GM19193 (cell line): ENCODE results near the gene RHOA.

Experiments used
- POLR2A ChIP-seq: IDR thresholded peaks from 4 replicates; pipeline ENCODE4 v1.6.1; 2011; ENCODE audit not compliant: insufficient read depth, insufficient read length; ENCODE audit errors: extremely low read depth

RHOA gene

DNA sequence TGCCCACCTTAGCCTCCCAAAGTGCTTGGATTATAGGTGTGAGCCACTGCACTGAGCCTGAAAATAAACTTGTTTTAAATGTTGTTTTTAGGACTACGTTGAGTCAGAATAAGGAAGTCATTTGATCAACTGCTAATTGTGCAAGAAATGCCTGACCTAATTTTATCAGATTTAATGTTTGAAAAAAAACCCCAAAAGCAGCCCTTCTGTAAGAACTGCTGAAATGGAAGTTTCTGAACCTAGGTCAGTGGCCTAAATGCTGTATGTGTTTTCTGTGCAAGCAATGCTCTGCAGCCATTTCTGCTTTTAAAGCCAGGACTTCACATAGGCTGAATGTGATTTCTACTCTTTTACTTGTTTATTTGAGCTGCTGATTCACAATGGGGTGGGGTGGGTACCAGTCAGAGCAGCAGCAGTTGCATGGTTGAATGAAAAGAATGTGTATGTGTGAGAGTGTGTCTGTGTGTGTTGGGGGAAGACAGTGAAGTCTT lies 60.2 kb downstream of the RHOA start:
- no peak for TF ChIP-seq POLR2A

DNA sequence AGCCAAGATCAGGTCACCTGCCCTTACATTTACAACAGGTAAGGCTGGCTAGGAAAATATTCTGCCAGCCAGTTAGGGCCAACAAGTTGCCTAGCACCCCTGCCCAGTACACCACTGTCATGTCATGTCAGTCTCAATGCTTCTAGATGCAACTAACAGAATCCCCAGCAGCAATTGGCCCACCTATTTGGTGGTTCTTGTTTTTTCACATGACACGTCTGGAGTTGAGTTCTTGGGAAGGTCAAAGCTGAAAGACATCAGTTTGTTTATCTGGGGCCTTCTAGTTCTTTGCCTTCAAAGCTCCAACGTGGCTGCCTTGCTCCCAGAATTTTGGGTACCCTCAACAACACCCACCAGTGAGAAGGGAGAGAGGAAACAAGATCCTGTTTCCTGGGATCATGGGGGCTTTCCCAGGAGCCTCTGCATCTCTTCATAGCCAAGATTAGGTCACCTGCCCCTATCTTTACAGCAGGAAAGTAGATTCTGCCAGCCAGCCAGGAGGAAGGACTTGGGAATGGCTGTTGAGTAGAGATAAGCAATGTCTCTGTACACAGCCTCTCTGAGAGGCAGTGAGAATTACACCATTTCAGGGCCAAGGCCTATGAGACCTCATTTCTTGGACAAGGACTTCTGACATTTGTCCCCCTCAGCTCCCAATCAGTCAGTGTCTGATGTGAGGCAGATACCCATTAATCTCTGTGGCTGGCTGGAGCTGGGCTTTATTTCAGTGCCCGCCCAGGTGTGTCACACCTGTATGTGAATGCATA lies 62.2 kb downstream of the RHOA start:
- no peak for TF ChIP-seq POLR2A

DNA sequence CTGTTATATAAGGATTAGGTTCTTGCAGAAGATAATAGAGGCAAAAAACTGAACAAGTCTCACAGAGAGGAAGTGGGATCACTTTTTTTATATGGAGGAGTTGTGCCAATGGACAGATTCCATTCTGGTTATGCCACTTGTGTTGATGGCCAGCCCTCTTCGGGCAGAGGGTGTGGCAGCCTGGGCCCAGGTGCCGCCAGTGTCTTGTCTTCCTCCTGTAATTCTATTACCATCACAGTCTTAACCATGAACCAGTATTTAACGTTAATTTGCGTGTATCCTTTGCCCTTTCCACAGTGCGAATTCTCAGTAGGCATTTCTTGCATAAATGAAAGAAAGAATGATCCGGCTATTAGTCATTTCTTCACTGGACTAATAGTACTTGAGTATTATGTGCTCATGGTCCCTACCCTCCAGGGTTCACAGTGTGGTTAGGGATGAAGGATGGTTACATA lies 65.0 kb downstream of the RHOA start:
- TF ChIP-seq POLR2A: no peak

DNA sequence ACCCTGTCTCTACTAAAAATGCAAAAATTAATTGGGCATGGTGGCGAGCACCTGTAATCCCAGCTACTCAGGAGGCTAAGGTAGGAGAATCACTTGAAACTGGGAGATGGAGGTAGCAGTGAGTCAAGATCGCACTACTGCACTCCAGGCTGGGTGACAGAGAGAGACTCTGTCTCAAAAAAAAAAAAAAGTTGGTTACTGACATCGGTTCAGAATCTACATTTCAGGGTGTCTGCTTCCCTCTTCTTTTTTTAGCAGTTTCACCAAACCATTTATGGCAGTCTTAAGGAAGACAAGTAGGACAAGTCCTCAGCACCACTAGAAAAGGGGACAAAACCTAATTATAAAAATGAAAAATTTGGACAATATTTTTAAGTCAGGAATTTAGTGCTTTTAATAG lies 68.6 kb downstream of the RHOA start:
- TF ChIP-seq POLR2A: no peak

DNA sequence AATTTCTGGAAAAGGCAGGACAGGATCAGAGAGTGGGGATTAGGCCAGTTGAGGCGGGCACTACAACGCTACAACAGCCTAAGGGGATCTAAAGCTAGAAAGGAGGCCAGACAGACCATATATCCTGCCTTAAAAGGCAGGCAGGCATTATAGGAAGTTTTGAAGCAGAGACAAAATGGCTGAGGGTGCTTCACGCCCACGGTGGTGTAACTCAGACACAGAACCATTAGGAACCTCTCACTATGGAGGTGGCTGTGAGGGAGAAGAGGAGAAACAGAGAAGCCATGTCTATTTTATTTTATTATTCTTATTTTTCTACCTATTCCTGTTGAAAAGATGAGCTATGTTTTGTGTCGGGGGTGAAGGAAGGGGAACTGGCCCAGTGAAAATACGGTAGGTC lies 69.8 kb downstream of the RHOA start:
- no peak for TF ChIP-seq POLR2A

DNA sequence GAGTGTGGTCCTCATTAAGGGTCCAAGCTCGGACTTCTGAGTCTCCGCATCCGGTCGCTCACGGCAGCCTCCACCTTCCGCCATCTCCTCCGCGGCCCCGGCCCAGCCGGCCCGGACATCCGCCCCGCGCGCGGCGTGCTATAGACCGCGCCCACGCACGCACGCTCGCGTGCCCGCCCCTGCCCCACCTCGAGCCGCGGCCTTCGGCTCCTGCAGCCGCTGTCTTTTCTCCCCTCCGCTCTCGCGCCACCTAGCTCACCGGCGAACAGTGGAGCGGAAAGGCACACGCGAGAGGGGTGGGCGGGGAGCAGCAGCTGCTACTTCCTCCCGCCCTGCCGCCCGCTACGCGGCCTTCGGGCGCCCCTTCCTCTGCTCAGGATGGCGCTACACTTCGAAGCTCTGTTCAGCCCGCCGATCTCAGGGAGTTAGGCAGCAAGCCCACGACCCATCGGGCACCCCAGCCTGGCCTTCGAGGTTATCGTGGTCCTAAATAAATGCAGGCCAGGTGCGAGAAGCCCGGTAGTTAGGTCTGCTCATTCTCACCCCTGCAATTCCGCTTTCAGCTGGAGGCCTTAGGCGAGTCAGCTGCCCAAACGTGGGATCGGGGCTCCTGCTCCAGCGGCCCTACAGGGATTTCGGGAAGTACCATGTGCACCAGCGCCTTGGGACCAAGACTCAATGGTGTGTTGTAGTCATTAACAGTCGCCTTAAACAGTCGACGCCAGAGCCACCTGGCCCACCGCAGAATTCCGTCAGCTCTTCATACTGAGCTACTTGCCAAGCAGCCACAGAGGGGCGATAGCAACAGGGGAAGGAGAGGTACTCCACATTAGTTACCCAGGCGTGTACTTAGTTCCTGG lies 71.6 kb downstream of the RHOA start, which contains the start of gene USP4:
Gene USP4, minus strand, starts transcription at position 113 of the 860 bp plus-strand sequence. Its CDS starts 29 bp downstream, at position 84.
- peak; percentile 90 for TF ChIP-seq POLR2A

DNA sequence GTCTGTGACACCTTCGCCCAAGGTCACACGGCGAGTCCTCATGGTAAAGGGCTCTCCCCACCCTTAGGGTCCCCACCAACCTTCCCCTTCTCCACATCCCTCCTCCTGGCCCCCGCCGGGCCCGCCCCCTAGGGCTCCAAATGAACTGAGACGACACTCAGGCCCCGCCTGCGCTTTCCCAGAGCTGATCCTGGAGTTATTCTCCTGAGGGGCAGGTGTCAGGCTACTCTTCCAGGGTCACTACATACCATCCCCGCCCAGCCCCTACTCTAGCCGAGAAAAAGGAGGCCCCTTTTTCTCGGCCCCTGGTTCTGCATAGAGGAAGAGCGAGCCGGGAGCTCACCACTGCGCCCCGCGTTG lies 72.2 kb downstream of the RHOA start:
- no peak for TF ChIP-seq POLR2A

DNA sequence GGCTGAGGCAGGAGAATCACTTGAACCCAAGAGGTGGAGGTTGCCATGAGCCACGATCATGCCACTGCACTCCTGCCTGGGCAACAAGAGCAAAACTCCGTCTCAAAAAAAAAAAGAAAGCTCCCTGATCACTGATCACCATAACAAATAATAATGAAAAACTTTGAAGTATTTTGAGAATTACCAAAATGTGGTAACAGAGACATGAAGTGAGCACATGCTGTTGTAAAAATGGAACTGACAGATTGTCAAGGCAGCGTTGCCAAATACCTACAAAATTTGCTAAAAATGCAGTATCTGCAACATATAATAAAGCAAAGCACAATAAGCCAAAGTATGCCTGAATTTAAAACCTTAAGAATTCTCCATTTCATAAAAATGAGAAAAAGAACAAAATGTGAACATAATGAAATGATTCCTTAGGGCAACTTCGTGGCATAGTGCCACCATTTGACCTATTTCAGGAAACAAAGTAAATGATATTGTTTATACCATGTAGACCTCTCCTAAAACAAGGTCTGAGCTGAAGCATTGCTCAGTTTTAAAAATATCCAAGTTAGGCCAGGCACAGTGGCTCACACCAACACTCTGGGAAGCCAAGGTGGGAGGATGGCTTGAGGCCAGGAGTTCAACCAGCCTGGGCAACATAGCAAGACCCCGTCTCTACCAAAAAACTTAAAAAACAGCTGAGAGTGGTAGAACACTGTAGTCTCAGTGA lies 77.7 kb downstream of the RHOA start:
- no peak for TF ChIP-seq POLR2A

DNA sequence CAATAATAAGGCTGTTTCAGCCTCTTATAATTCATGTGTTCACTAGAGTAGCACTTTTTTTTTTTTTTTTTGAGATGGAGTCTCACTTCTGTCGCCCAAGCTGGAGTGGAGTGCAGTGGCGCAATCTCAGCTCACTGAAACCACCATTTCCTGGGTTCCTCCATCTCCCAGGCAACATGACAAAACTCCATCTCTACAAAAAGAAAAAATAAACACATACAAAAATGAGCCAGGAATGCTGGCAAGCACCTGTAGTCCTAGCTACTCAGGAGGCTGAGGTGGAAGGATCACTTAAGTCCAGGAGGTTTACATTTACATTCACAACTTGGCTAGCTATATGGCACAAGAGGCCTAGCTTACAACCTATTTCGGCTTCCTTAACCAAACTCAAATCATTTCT lies 78.7 kb downstream of the RHOA start:
- TF ChIP-seq POLR2A: no peak

DNA sequence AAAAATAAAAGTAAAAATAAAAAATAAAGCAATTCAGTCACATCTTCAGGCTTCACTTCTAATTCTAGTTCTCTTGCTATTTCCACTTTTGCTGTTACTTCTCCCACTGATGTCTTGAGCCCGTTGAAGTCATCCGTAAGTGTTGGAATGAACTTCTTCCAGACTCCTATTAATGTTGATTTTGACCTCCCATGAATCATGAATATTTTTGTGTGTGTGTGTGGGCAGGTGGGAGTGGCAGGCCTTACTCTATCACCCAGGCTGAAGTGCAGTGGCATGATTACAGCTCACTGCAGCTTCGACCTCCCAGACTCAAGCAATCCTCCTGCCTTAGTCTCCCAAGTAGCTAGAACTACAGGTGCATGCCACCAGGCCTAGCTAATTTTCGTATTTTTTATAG lies 82.6 kb downstream of the RHOA start:
- no peak for TF ChIP-seq POLR2A

DNA sequence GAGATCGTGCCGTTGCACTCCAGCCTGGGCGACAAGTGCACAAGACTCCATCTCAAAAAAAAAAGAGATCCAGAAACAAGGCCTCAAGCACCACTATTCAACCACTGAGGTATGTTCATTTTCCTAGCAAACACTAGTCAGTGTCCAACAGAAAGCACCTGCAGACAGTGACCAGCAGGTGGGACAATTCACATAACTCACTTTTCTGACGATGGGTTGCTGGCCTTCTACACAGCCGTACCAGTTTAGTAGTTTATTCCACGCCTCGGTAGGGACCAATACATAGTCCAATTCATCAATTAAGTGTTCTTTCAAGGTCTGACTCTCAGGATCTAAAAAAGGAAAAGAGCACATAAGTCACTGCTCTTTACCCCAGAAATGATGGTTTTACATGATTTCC lies 84.3 kb downstream of the RHOA start:
- TF ChIP-seq POLR2A: no peak

DNA sequence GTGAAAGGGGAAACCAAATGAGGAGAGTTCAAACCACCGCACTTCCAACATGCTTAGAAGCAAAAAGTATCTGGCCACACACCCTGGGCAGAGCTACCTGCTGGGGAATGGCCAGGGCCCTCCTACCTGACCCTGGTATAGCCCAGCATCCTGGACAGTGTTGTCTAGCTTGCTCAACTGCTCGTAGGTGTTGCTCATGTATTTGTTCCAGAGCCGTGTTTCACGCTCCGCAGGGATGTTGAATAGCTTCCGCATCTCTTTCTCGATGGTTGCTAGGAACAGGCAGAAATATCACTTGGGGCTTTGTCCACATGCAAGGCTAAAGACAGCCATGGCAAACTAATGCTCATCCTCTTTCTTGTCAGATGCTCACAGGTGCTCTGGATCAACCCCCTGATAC lies 87.0 kb downstream of the RHOA start:
- no peak for TF ChIP-seq POLR2A

DNA sequence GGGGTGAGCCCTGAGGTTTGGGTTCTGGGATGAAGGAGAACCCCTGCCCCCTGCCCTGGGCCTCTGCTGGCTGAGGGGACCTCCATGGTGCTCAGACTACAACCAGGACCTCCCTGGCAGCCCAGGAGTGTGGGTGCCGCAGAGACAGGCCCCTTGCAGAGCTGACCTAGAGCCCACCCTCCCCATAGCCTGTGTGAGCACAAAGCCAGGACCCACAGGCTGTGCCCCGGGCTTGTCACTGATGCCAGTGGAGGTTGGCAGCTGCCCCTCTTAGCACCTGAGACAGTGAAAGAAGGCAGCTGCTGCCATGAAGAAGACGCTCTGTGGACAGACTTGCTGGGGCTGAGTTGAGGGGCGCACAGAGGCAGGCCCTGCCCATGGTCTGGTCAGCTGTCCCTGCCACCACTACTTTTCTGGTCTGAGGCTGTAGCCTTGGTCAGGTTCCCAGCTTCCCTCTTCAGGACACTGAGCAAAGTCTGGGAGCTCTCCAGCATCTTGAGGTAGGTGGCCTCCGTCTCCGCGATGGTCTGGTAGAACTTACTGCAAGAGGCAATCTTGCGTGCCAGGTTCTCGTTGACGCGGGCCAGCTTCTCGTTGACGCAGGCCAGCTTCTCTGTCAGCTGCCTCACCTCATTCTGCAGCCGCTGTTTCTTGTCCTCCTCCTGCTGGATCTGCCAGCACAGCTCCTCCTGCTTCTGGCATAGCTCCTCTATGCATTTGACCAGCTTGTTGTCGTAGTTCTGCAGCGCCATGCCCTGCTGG lies 94.9 kb downstream of the RHOA start:
- no peak for TF ChIP-seq POLR2A
